Lower leg skin (tissue), 4 donors: ENCODE data around the gene DMBT1. TPM values are rescaled to one million over a fixed set of nuclear protein-coding genes. Genes with fewer than 3 reads are reported as not detected.

ENCODE experiments used
- DNase-seq, 2 donors: peaks; one replicate each; pipeline ENCODE4 v3.0.0-alpha.2; 2019; ENCODE audit warnings: low spot score in 2 of 2
- H3K4me3 ChIP-seq: fragments of 200-600 bp; sonication (generic); 2 replicates; pipeline ENCODE4 v1.5.1; 2017; ENCODE audit warnings: mild to moderate bottlenecking, low read depth; ENCODE audit not compliant: poor library complexity, severe bottlenecking
- CTCF ChIP-seq, 3 donors: fragments of 450-650 bp; IDR thresholded peaks; one replicate each; pipeline ENCODE4 v1.5.1; 2016; ENCODE audit warnings: antibody characterized with exemption in 3 of 3, mild to moderate bottlenecking in 3 of 3, moderate library complexity in 2 of 3
- POLR2A ChIP-seq, 2 donors: fragments of 450-650 bp; IDR thresholded peaks; one replicate each; pipeline ENCODE4 v1.6.1; 2016 to 2017; ENCODE audit warnings: antibody characterized with exemption in 2 of 2, mild to moderate bottlenecking in 1 of 2, moderate library complexity in 1 of 2
- WGBS, 2 donors: methylation state at CpG; one replicate each; pipeline ENCODE4 v1.1.5; 2018; 5-methylcytosine and 5-hydroxymethylcytosine counted together
- intact Hi-C: fragments of 100-400 bp; cut with DNase I; formaldehyde crosslinking; loops from one replicate; pipeline ENCODE4 v1.15.0; 2023; ENCODE audit warnings: low total_unique reads
- total RNA-seq, 4 donors: library from RNA; depleted of rRNA; stranded (reverse); fragments of >200 nt; gene quantifications; one replicate each; pipeline ENCODE4 v1.1.0, GENCODE V29; 2016

The DMBT1 gene
- total RNA-seq, 4 donors from 2014 or later, result 0.04 to 0.29 (median 0.26) TPM; not detected in 1

GRCh38 chr10:122516734-122517133 lies 43.8 kb upstream of the DMBT1 start:
- no peak overlapping the region for H3K4me3 ChIP-seq
- WGBS, 2 donors, result 67 to 85% methylated on average over 4 of the region's 4 CpGs
- TF ChIP-seq POLR2A (IDR thresholded peaks at IDR 0.05) (no peak), CTCF (IDR thresholded peaks at IDR 0.05) (no peak)
- no peak for DNase-seq
- intact Hi-C loops, result no loop called here

- TF ChIP-seq CTCF (IDR thresholded peaks at IDR 0.05) (no peak), POLR2A (IDR thresholded peaks at IDR 0.05) (no peak)
- peak in 1 of 2 donors; percentile 71 for DNase-seq
- no peak overlapping the region for H3K4me3 ChIP-seq
- WGBS, 2 donors, result 79% methylated on average over 7 of the region's 7 CpGs
- intact Hi-C loops, result no loop called here
Measured at GRCh38 chr10:122519144-122519543, 41.4 kb upstream of the DMBT1 start.

- TF ChIP-seq CTCF (IDR thresholded peaks at IDR 0.05), result no peak
- no peak for TF ChIP-seq POLR2A (IDR thresholded peaks at IDR 0.05)
- intact Hi-C loops, result no loop called here
- no peak overlapping the region for H3K4me3 ChIP-seq
- peak in 1 of 2 donors; percentile 71 for DNase-seq
- 86 to 94% methylated on average over 15 of the region's 15 CpGs for WGBS, 2 donors
Measured at GRCh38 chr10:122519873-122520272, 40.7 kb upstream of the DMBT1 start.

- TF ChIP-seq CTCF (IDR thresholded peaks at IDR 0.05), result no peak
- no peak for TF ChIP-seq POLR2A (IDR thresholded peaks at IDR 0.05)
- intact Hi-C loops, result no loop called here
- DNase-seq, result peak in 1 of 2 donors; percentile 66
- no peak overlapping the region for H3K4me3 ChIP-seq
- 56 to 62% methylated on average over 3 of the region's 3 CpGs for WGBS, 2 donors
Measured at GRCh38 chr10:122521011-122521410, 39.5 kb upstream of the DMBT1 start.

GRCh38 chr10:122524811-122525210 lies 35.7 kb upstream of the DMBT1 start:
- TF ChIP-seq POLR2A (IDR thresholded peaks at IDR 0.05) (no peak), CTCF (IDR thresholded peaks at IDR 0.05) (no peak)
- WGBS, 2 donors, result 83 to 92% methylated on average over 3 of the region's 3 CpGs
- peak in 1 of 2 donors; percentile 72 for DNase-seq
- intact Hi-C loops, result no loop called here
- H3K4me3 ChIP-seq, result no peak overlapping the region

- peak in 1 of 2 donors; percentile 64 for DNase-seq
- TF ChIP-seq POLR2A (IDR thresholded peaks at IDR 0.05), result no peak
- H3K4me3 ChIP-seq, result no peak overlapping the region
- intact Hi-C loops, result no loop called here
- 44 to 53% methylated on average over 6 of the region's 6 CpGs for WGBS, 2 donors
Measured at GRCh38 chr10:122525788-122526187, 34.8 kb upstream of the DMBT1 start.
